H9 (cell line): ENCODE measurements around the gene KLF11. TPM values are rescaled to one million over a fixed set of nuclear protein-coding genes. Genes with fewer than 3 reads are reported as not detected.

Experiments used
- DNase-seq: peaks from one replicate; pipeline ENCODE4 v3.0.0-alpha.2; 2017
- H2AFZ ChIP-seq: one replicate; pipeline ENCODE4 v1.6.1; 2013; ENCODE audit warnings: mild to moderate bottlenecking, low read length, control low read depth, moderate library complexity
- H2AK5ac ChIP-seq: 2 replicates; pipeline ENCODE4 v1.6.1; 2013; ENCODE audit warnings: low read length, control low read depth, mixed read lengths; ENCODE audit not compliant: insufficient read length
- H2BK120ac ChIP-seq: one replicate; pipeline ENCODE4 v1.6.1; 2013; ENCODE audit warnings: low read depth, mild to moderate bottlenecking, low read length, control low read depth, inconsistent platforms; ENCODE audit not compliant: poor library complexity, severe bottlenecking
- H2BK12ac ChIP-seq: 2 replicates; pipeline ENCODE4 v1.6.1; 2013; ENCODE audit warnings: low read length, control low read depth, mixed read lengths, low read depth; ENCODE audit not compliant: insufficient read length
- H2BK15ac ChIP-seq: 2 replicates; pipeline ENCODE4 v1.6.1; 2013; ENCODE audit warnings: low read depth, low read length, control low read depth
- H2BK20ac ChIP-seq: one replicate; pipeline ENCODE4 v1.6.1; 2013; ENCODE audit warnings: low read depth, mild to moderate bottlenecking, low read length, control low read depth, inconsistent platforms; ENCODE audit not compliant: poor library complexity, severe bottlenecking
- H2BK5ac ChIP-seq: 2 replicates; pipeline ENCODE4 v1.6.1; 2013; ENCODE audit warnings: low read length, control low read depth, mixed read lengths; ENCODE audit not compliant: insufficient read length
- H3K14ac ChIP-seq: 2 replicates; pipeline ENCODE4 v1.6.1; 2013; ENCODE audit warnings: low read length, control low read depth; ENCODE audit not compliant: insufficient read depth
- H3K18ac ChIP-seq: 2 replicates; pipeline ENCODE4 v1.6.1; 2013; ENCODE audit warnings: low read depth, mild to moderate bottlenecking, mixed read lengths, low read length, control low read depth; ENCODE audit not compliant: insufficient read length
- H3K23ac ChIP-seq: 2 replicates; pipeline ENCODE4 v1.6.1; 2013; ENCODE audit warnings: low read length, control low read depth, mixed read lengths, low read depth; ENCODE audit not compliant: insufficient read length
- H3K23me2 ChIP-seq: 2 replicates; pipeline ENCODE4 v1.6.1; 2013; ENCODE audit warnings: low read depth, mild to moderate bottlenecking, mixed read lengths, low read length, control low read depth; ENCODE audit not compliant: insufficient read length, poor library complexity, severe bottlenecking
- H3K27ac ChIP-seq: 2 replicates; pipeline ENCODE4 v1.5.1; 2013; ENCODE audit warnings: low read length, control low read depth, mixed read lengths, low read depth; ENCODE audit not compliant: insufficient read length
- H3K27me3 ChIP-seq: 2 replicates; pipeline ENCODE4 v1.6.1; 2013; ENCODE audit warnings: low read length, control low read depth, inconsistent platforms; ENCODE audit not compliant: insufficient read depth
- H3K4ac ChIP-seq: 2 replicates; pipeline ENCODE4 v1.6.1; 2013; ENCODE audit warnings: low read depth, mild to moderate bottlenecking, control low read depth, inconsistent platforms, low read length, moderate library complexity
- H3K4me1 ChIP-seq: 2 replicates; pipeline ENCODE4 v1.6.1; 2013; ENCODE audit warnings: low read length, control low read depth, inconsistent platforms; ENCODE audit not compliant: insufficient read depth
- H3K4me2 ChIP-seq: 2 replicates; pipeline ENCODE4 v1.6.1; 2013; ENCODE audit warnings: low read length, control low read depth, mixed read lengths; ENCODE audit not compliant: insufficient read length, insufficient read depth
- H3K56ac ChIP-seq: 2 replicates; pipeline ENCODE4 v1.6.1; 2013; ENCODE audit warnings: low read depth, mild to moderate bottlenecking, mixed read lengths, low read length, control low read depth; ENCODE audit not compliant: insufficient read length
- H3K79me1 ChIP-seq: 2 replicates; pipeline ENCODE4 v1.6.1; 2013; ENCODE audit warnings: low read depth, mild to moderate bottlenecking, moderate library complexity, low read length, control low read depth, inconsistent platforms; ENCODE audit not compliant: insufficient read depth, poor library complexity, severe bottlenecking
- H3K79me2 ChIP-seq: 2 replicates; pipeline ENCODE4 v1.6.1; 2013; ENCODE audit warnings: low read length, control low read depth, inconsistent platforms; ENCODE audit not compliant: insufficient read depth
- H3K9ac ChIP-seq: 2 replicates; pipeline ENCODE4 v1.6.1; 2013; ENCODE audit warnings: low read length, control low read depth, mixed read lengths; ENCODE audit not compliant: insufficient read length; ENCODE audit errors: extremely low read depth
- H3K9me3 ChIP-seq: one replicate; pipeline ENCODE4 v1.6.1; 2013; ENCODE audit warnings: low read depth, low read length, inconsistent platforms; ENCODE audit not compliant: control insufficient read depth
- H3T11ph ChIP-seq: one replicate; pipeline ENCODE4 v1.6.1; 2013; ENCODE audit warnings: mild to moderate bottlenecking, low read length, control low read depth, inconsistent platforms
- H4K20me1 ChIP-seq: one replicate; pipeline ENCODE4 v1.6.1; 2013; ENCODE audit not compliant: control insufficient read depth, insufficient read length, insufficient read depth
- H4K5ac ChIP-seq: 2 replicates; pipeline ENCODE4 v1.6.1; 2013; ENCODE audit warnings: low read depth, mild to moderate bottlenecking, mixed read lengths, low read length, control low read depth; ENCODE audit not compliant: insufficient read length
- H4K8ac ChIP-seq: replicated peaks from 2 replicates; pipeline ENCODE4 v1.6.1; 2013; ENCODE audit warnings: low read length, control low read depth, mixed read lengths, low read depth; ENCODE audit not compliant: insufficient read length
- H4K91ac ChIP-seq: 2 replicates; pipeline ENCODE4 v1.6.1; 2013; ENCODE audit warnings: low read depth, mild to moderate bottlenecking, moderate library complexity, mixed read lengths, low read length, control low read depth; ENCODE audit not compliant: insufficient read length
- H3K27ac Mint-ChIP-seq, 3 experiments: 2 replicates in 2 of 3; 3 replicates in 1 of 3; pipeline ENCODE4 v1.8.0; 2020 to 2021; ENCODE audit warnings: mixed read lengths in 3 of 3, mild to moderate bottlenecking in 1 of 3, moderate library complexity in 1 of 3
- H3K27me3 Mint-ChIP-seq: 2 replicates; pipeline ENCODE4 v1.8.0; 2021; ENCODE audit warnings: low read depth, mild to moderate bottlenecking, moderate library complexity, mixed read lengths
- H3K36me3 Mint-ChIP-seq, 3 experiments: 2 replicates in 2 of 3; 3 replicates in 1 of 3; pipeline ENCODE4 v1.8.0; 2020 to 2021; ENCODE audit warnings: low read depth in 3 of 3, mixed read lengths in 3 of 3; ENCODE audit not compliant: insufficient read depth in 1 of 3
- H3K4me1 Mint-ChIP-seq, 2 experiments: 2 replicates each; pipeline ENCODE4 v1.8.0; 2020; ENCODE audit warnings: mixed read lengths in 2 of 2
- H3K4me3 Mint-ChIP-seq, 2 experiments: 2 replicates in 1 of 2; 3 replicates in 1 of 2; pipeline ENCODE4 v1.8.0; 2020 to 2021; ENCODE audit warnings: mild to moderate bottlenecking in 2 of 2, mixed read lengths in 2 of 2, moderate library complexity in 1 of 2
- H3K9me3 Mint-ChIP-seq, 2 experiments: 2 replicates in 1 of 2; 3 replicates in 1 of 2; pipeline ENCODE4 v1.8.0; 2020; ENCODE audit warnings: mild to moderate bottlenecking in 2 of 2, mixed read lengths in 2 of 2, moderate library complexity in 1 of 2
- WGBS: extraction: QIAGEN DNeasy Blood & Tissue Kit; methylation state at CpG from one replicate; pipeline ENCODE4 v1.1.7; 2013; ENCODE audit warnings: missing lambda C conversion rate, low lambda C conversion rate, mixed read lengths; ENCODE audit not compliant: insufficient read length; ENCODE audit errors: extremely low coverage; 5-methylcytosine and 5-hydroxymethylcytosine counted together
- total RNA-seq: library from RNA; stranded (reverse); gene quantifications from 2 replicates; pipeline ENCODE4 v1.2.1, GENCODE V29; 2021
- TF ChIP-seq, protein P1 (sequence below): fragments of 200-600 bp; sonication (generic); conservative IDR thresholded peaks from 3 replicates; pipeline ENCODE4 v1.8.0; 2021; ENCODE audit warnings: antibody characterized with exemption, mild to moderate bottlenecking

KLF11 gene
- total RNA-seq, 1 experiment from 2014 or later, result 15.5 TPM

GRCh38 chr2:10078001-10078400 is 34.7 kb downstream of the KLF11 start:
- WGBS, result no CpG with 5 or more reads among the region's 7 CpGs
- Histone ChIP-seq H3K4me1 (no peaks in the 10 kb centered on the region; the same call in 1 of the 2 replicates), H3K9me3 (no peaks in the 10 kb centered on the region), H4K8ac (no peak overlapping the region), H4K91ac (no peak overlapping the region), H3K14ac (no peak overlapping the region), H2BK20ac (no peak overlapping the region), H2BK12ac (no peak overlapping the region), H3K9ac (no peak overlapping the region), H3K4ac (no peak overlapping the region), H2AFZ (no peak overlapping the region), H2BK15ac (no peak overlapping the region), H3K23me2 (peaks cover 8% of the 10 kb centered on the region), H3K4me2 (no peak overlapping the region), H4K20me1 (no peaks in the 10 kb centered on the region), H3T11ph (no peak overlapping the region), H3K56ac (no peak overlapping the region), H3K18ac (no peak overlapping the region), H4K5ac (no peak overlapping the region), H3K27ac (no peak overlapping the region), H2BK5ac (no peak overlapping the region), H2BK120ac (no peak overlapping the region), H3K27me3 (peaks cover 9% of the 10 kb centered on the region; the same call in 1 of the 2 replicates), H3K79me1 (no peaks in the 10 kb centered on the region), H3K23ac (no peak overlapping the region), H3K79me2 (no peaks in the 10 kb centered on the region; the same call in 1 of the 2 replicates), H2AK5ac (no peak overlapping the region)
- Mint-ChIP-seq H3K9me3 (no peaks in the 10 kb centered on the region; a peak in 1 of 5 replicates), H3K27ac (no peak overlapping the region), H3K4me3 (no peak overlapping the region), H3K4me1 (peaks cover 14 to 35% of the 10 kb centered on the region in 2 experiments), H3K27me3 (peaks cover 80% of the 10 kb centered on the region), H3K36me3 (no peaks in the 10 kb centered on the region; a peak in 1 of 7 replicates)
- TF ChIP-seq, protein P1, sequence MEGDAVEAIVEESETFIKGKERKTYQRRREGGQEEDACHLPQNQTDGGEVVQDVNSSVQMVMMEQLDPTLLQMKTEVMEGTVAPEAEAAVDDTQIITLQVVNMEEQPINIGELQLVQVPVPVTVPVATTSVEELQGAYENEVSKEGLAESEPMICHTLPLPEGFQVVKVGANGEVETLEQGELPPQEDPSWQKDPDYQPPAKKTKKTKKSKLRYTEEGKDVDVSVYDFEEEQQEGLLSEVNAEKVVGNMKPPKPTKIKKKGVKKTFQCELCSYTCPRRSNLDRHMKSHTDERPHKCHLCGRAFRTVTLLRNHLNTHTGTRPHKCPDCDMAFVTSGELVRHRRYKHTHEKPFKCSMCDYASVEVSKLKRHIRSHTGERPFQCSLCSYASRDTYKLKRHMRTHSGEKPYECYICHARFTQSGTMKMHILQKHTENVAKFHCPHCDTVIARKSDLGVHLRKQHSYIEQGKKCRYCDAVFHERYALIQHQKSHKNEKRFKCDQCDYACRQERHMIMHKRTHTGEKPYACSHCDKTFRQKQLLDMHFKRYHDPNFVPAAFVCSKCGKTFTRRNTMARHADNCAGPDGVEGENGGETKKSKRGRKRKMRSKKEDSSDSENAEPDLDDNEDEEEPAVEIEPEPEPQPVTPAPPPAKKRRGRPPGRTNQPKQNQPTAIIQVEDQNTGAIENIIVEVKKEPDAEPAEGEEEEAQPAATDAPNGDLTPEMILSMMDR, result no peak
- no peak for DNase-seq
